GM23338 (cell line): ENCODE measurements around the gene MAOB. TPM values are rescaled to one million over a fixed set of nuclear protein-coding genes. Genes with fewer than 3 reads are reported as not detected.

Experiments
- ATAC-seq: fragments of 200-7000 bp; cut with Tn5 transposase; 3 replicates; pipeline ENCODE4 v1.9.1; 2020
- DNase-seq: peaks from one replicate; pipeline ENCODE4 v3.0.0-alpha.2; 2015; ENCODE audit warnings: low spot score
- H2AFZ ChIP-seq: fragments of 200-600 bp; sonication (generic); 2 replicates; pipeline ENCODE4 v1.8.0; 2016; ENCODE audit warnings: antibody characterized with exemption, mild to moderate bottlenecking, moderate library complexity
- H3F3A ChIP-seq: fragments of 200-600 bp; sonication (generic); replicated peaks from 2 replicates; pipeline ENCODE4 v1.8.0; 2017; ENCODE audit warnings: antibody characterized with exemption, mixed run types, low read depth
- H3K27ac ChIP-seq: fragments of 200-600 bp; sonication (generic); 2 replicates; pipeline ENCODE4 v1.6.1; 2016; ENCODE audit warnings: low read depth
- H3K27me3 ChIP-seq: fragments of 200-600 bp; sonication (generic); 2 replicates; pipeline ENCODE4 v1.8.0; 2016; ENCODE audit warnings: mild to moderate bottlenecking, mixed run types, moderate library complexity; ENCODE audit not compliant: insufficient read depth
- H3K36me3 ChIP-seq: fragments of 200-600 bp; sonication (generic); 2 replicates; pipeline ENCODE4 v1.8.0; 2016; ENCODE audit warnings: mild to moderate bottlenecking; ENCODE audit not compliant: insufficient read depth
- H3K4me1 ChIP-seq: fragments of 200-600 bp; sonication (generic); 2 replicates; pipeline ENCODE4 v1.8.0; 2016; ENCODE audit warnings: mild to moderate bottlenecking, moderate library complexity; ENCODE audit not compliant: insufficient read depth
- H3K4me2 ChIP-seq: fragments of 200-600 bp; sonication (generic); 2 replicates; pipeline ENCODE4 v1.7.1; 2017; ENCODE audit warnings: mixed run types
- H3K4me3 ChIP-seq: fragments of 200-600 bp; sonication (generic); 2 replicates; pipeline ENCODE4 v1.6.1; 2016; ENCODE audit warnings: mixed run types
- H3K79me2 ChIP-seq: fragments of 200-600 bp; sonication (generic); replicated peaks from 2 replicates; pipeline ENCODE4 v1.8.0; 2017; ENCODE audit warnings: mild to moderate bottlenecking; ENCODE audit not compliant: insufficient read depth
- H3K9me2 ChIP-seq: fragments of 200-600 bp; sonication (generic); 2 replicates; pipeline ENCODE4 v1.8.0; 2017; ENCODE audit not compliant: insufficient read depth
- H4K20me1 ChIP-seq: fragments of 200-600 bp; sonication (generic); replicated peaks from 2 replicates; pipeline ENCODE4 v1.8.0; 2017; ENCODE audit warnings: mild to moderate bottlenecking; ENCODE audit not compliant: insufficient read depth
- H3K27ac Mint-ChIP-seq: 2 replicates; pipeline ENCODE4 v1.8.0; 2020; ENCODE audit warnings: inconsistent platforms, mild to moderate bottlenecking, moderate library complexity, mixed read lengths
- H3K27me3 Mint-ChIP-seq: 3 replicates; pipeline ENCODE4 v1.8.0; 2022; ENCODE audit warnings: low read depth, mild to moderate bottlenecking, moderate library complexity, mixed read lengths, inconsistent platforms; ENCODE audit not compliant: insufficient read depth, poor library complexity
- H3K36me3 Mint-ChIP-seq: 3 replicates; pipeline ENCODE4 v1.8.0; 2021; ENCODE audit warnings: low read depth, mild to moderate bottlenecking, inconsistent platforms, moderate library complexity, mixed read lengths
- H3K4me1 Mint-ChIP-seq: 3 replicates; pipeline ENCODE4 v1.8.0; 2020; ENCODE audit warnings: mild to moderate bottlenecking, inconsistent platforms, mixed read lengths
- H3K4me3 Mint-ChIP-seq: 3 replicates; pipeline ENCODE4 v1.8.0; 2021; ENCODE audit warnings: moderate library complexity, mild to moderate bottlenecking, inconsistent platforms, mixed read lengths
- H3K9me3 Mint-ChIP-seq: 3 replicates; pipeline ENCODE4 v1.8.0; 2020; ENCODE audit warnings: moderate library complexity, mild to moderate bottlenecking, inconsistent platforms, mixed read lengths
- EZH2 ChIP-seq: fragments of 200-600 bp; sonication (generic); IDR thresholded peaks from one replicate; pipeline ENCODE4 v1.8.0; 2017; ENCODE audit warnings: antibody characterized with exemption, mild to moderate bottlenecking, low read depth; ENCODE audit not compliant: unreplicated experiment
- JUNB ChIP-seq: IDR thresholded peaks from one replicate; pipeline ENCODE4 v1.6.1; 2016; ENCODE audit warnings: antibody characterized with exemption; ENCODE audit not compliant: unreplicated experiment
- NANOG ChIP-seq: IDR thresholded peaks from 2 replicates; pipeline ENCODE4 v1.6.1; 2016; ENCODE audit warnings: antibody characterized with exemption, borderline replicate concordance
- POLR2AphosphoS5 ChIP-seq: IDR thresholded peaks from 2 replicates; pipeline ENCODE4 v1.6.1; 2016; ENCODE audit warnings: antibody characterized with exemption, low read depth
- ZNF114 ChIP-seq: fragments of 250-450 bp; sonication (Bioruptor Pico); IDR thresholded peaks from 2 replicates; pipeline ENCODE4 v1.5.0; 2020; ENCODE audit warnings: mild to moderate bottlenecking, moderate library complexity
- ZNF331 ChIP-seq: fragments of 250-450 bp; sonication (Bioruptor Pico); IDR thresholded peaks from 2 replicates; pipeline ENCODE4 v1.5.0; 2020; ENCODE audit warnings: low read depth, mild to moderate bottlenecking, moderate library complexity
- ZNF462 ChIP-seq: fragments of 250-450 bp; sonication (Bioruptor Pico); IDR thresholded peaks from 2 replicates; pipeline ENCODE4 v1.5.0; 2020; ENCODE audit warnings: mild to moderate bottlenecking, moderate library complexity
- polyA plus RNA-seq: library from polyadenylated mRNA; unstranded; fragments of >200 nt; fragmentation: Nextera tagmentation; extraction: Ambion mirVana; gene quantifications from 2 replicates; pipeline ENCODE4 v1.2.1, GENCODE V29; 2016
- total RNA-seq: library from RNA; depleted of rRNA; stranded (reverse); fragments of >200 nt; shearing (Covaris generic); gene quantifications from 2 replicates; pipeline ENCODE4 v1.2.3, GENCODE V29; 2014

MAOB gene
- total and polyA plus RNA-seq, 2 experiments from 2014 or later = 1.0 to 1.3 TPM

- TF ChIP-seq ZNF462 (CRISPR knock-in tag) = no peak
- no peak for TF ChIP-seq NANOG
- TF ChIP-seq ZNF331 (CRISPR knock-in tag) = no peak
- no peak for TF ChIP-seq JUNB
- TF ChIP-seq POLR2AphosphoS5 = no peak
Observed at GRCh38 chrX:43868791-43869190, 13.5 kb downstream of the MAOB start (continued).

- Histone ChIP-seq H3K79me2 (no peaks in the 10 kb centered on the region), H3K4me3 (no peak overlapping the region), H3K27me3 (no peaks in the 10 kb centered on the region), H3K4me1 (no peaks in the 10 kb centered on the region), H2AFZ (no peak overlapping the region), H3K9me2 (no peaks in the 10 kb centered on the region), H3K36me3 (no peaks in the 10 kb centered on the region), H3K27ac (no peak overlapping the region), H4K20me1 (no peaks in the 10 kb centered on the region), H3F3A (no peaks in the 10 kb centered on the region), H3K4me2 (no peak overlapping the region)
- no peak overlapping the region for H3K27ac Mint-ChIP-seq
- H3K9me3 Mint-ChIP-seq = no peaks in the 10 kb centered on the region
- no peaks in the 10 kb centered on the region for H3K4me1 Mint-ChIP-seq
- ATAC-seq (no peak), DNase-seq (no peak)
- TF ChIP-seq EZH2 (no peak), ZNF114 (no peak)
- H3K36me3 Mint-ChIP-seq = no peaks in the 10 kb centered on the region
- H3K4me3 Mint-ChIP-seq = no peak overlapping the region
- no peaks in the 10 kb centered on the region for H3K27me3 Mint-ChIP-seq
Observed at GRCh38 chrX:43866423-43866822, 15.8 kb downstream of the MAOB start.
